Measurements from ENCODE around the gene MED13L.

The MED13L gene

GRCh38 chr12:116002890-116003536 lies 274.5 kb downstream of the MED13L start:
- no peak overlapping the region for H3K27ac ChIP-seq
- DNase-seq = no peak
- no peak for TF ChIP-seq CTCF (IDR thresholded peaks at IDR 0.05; ENCODE audit: low read depth, low read length)
- peaks cover 27% of the 10 kb centered on the region for H3K36me3 ChIP-seq
- H3K4me3 ChIP-seq (ENCODE audit: low read depth, low read length) = no peak overlapping the region
- no peaks in the 10 kb centered on the region for H3K27me3 ChIP-seq (ENCODE audit: insufficient read depth, low read depth, severe bottlenecking)
- H3K9me3 ChIP-seq (ENCODE audit: severe bottlenecking) = no peaks in the 10 kb centered on the region

- Histone ChIP-seq H3K9me3 (ENCODE audit: severe bottlenecking) (no peaks in the 10 kb centered on the region), H3K27me3 (ENCODE audit: insufficient read depth, low read depth, severe bottlenecking) (no peaks in the 10 kb centered on the region), H3K27ac (no peak overlapping the region), H3K4me3 (ENCODE audit: low read depth, low read length) (no peak overlapping the region), H3K36me3 (peaks cover 19% of the 10 kb centered on the region)
- no peak for DNase-seq
- no peak for TF ChIP-seq CTCF (IDR thresholded peaks at IDR 0.05; ENCODE audit: low read depth, low read length)
Measured at GRCh38 chr12:116000252-116000651, 277.2 kb downstream of the MED13L start.

GRCh38 chr12:115999582-115999981 lies 277.9 kb downstream of the MED13L start:
- H3K27me3 ChIP-seq (ENCODE audit: insufficient read depth, low read depth, severe bottlenecking) = no peaks in the 10 kb centered on the region
- no peak overlapping the region for H3K27ac ChIP-seq
- DNase-seq = no peak
- H3K4me3 ChIP-seq (ENCODE audit: low read depth, low read length) = no peak overlapping the region
- peaks cover 22% of the 10 kb centered on the region for H3K36me3 ChIP-seq
- no peak for TF ChIP-seq CTCF (IDR thresholded peaks at IDR 0.05; ENCODE audit: low read depth, low read length)
- H3K9me3 ChIP-seq (ENCODE audit: severe bottlenecking) = no peaks in the 10 kb centered on the region

- TF ChIP-seq CTCF (IDR thresholded peaks at IDR 0.05; ENCODE audit: low read depth, low read length) = no peak
- Histone ChIP-seq H3K4me3 (ENCODE audit: low read depth, low read length) (no peak overlapping the region), H3K36me3 (peaks cover 25% of the 10 kb centered on the region), H3K27ac (no peak overlapping the region), H3K9me3 (ENCODE audit: severe bottlenecking) (no peaks in the 10 kb centered on the region), H3K27me3 (ENCODE audit: insufficient read depth, low read depth, severe bottlenecking) (no peaks in the 10 kb centered on the region)
- no peak for DNase-seq
Measured at GRCh38 chr12:115998794-115999478, 278.6 kb downstream of the MED13L start.

- Histone ChIP-seq H3K27ac (no peak overlapping the region), H3K36me3 (peaks cover 26% of the 10 kb centered on the region)
- DNase-seq = no peak
Measured at GRCh38 chr12:115998119-115998633, 279.3 kb downstream of the MED13L start.

More at GRCh38 chr12:115998119-115998633, 279.3 kb downstream of the MED13L start:
- Histone ChIP-seq H3K9me3 (ENCODE audit: severe bottlenecking) (no peaks in the 10 kb centered on the region), H3K27me3 (ENCODE audit: insufficient read depth, low read depth, severe bottlenecking) (no peaks in the 10 kb centered on the region), H3K4me3 (ENCODE audit: low read depth, low read length) (no peak overlapping the region)
- peak; percentile 23; the same call in 1 of the 2 replicates for TF ChIP-seq CTCF (IDR thresholded peaks at IDR 0.05; ENCODE audit: low read depth, low read length)
